IPS-20b (cell line): ENCODE results near the gene TBC1D5.
"Not testable (repeated sequence)": the region's sequence is repeated elsewhere in the genome, so short reads cannot be mapped to it uniquely, and the experiment has no call there.

Source experiments
- H3K27ac ChIP-seq: one replicate; pipeline ENCODE4 v1.5.1; 2013; ENCODE audit warnings: low read length
- H3K27me3 ChIP-seq: 2 replicates; pipeline ENCODE4 v1.6.1; 2013; ENCODE audit warnings: mild to moderate bottlenecking, low read length, inconsistent platforms; ENCODE audit not compliant: insufficient read depth
- H3K36me3 ChIP-seq: 2 replicates; pipeline ENCODE4 v1.6.1; 2013; ENCODE audit warnings: low read depth, mild to moderate bottlenecking, inconsistent platforms, low read length, moderate library complexity; ENCODE audit not compliant: insufficient read depth
- H3K4me1 ChIP-seq: 2 replicates; pipeline ENCODE4 v1.6.1; 2013; ENCODE audit warnings: mild to moderate bottlenecking, control low read depth, inconsistent platforms, low read length, moderate library complexity; ENCODE audit not compliant: insufficient read depth
- H3K4me3 ChIP-seq: 2 replicates; pipeline ENCODE4 v1.5.1; 2013; ENCODE audit warnings: mild to moderate bottlenecking, low read length, inconsistent platforms
- H3K9ac ChIP-seq: 2 replicates; pipeline ENCODE4 v1.6.1; 2013; ENCODE audit warnings: low read depth, mild to moderate bottlenecking, inconsistent platforms, low read length, moderate library complexity
- H3K9me3 ChIP-seq: 2 replicates; pipeline ENCODE4 v1.6.1; 2013; ENCODE audit warnings: mild to moderate bottlenecking, low read depth, low read length, inconsistent platforms; ENCODE audit not compliant: insufficient read depth

TBC1D5 gene

DNA sequence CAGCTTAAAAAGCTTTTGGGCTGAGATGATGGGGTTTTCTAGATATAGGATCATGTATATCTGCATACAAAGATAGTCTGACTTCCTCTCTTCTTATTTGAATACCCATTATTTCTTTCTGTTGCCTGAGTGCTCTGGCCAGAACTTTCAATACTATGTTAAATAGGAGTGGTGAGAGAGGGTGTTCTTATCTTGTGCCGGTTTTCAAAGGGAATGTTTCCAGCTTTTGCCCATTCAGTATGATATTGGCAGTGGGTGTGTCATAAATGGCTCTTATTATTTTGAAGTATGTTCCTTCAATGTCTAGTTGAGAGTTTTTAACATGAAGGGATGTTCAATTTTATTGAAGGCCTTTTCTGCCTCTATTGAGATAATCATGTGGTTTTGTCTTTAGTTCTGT, 251.2 kb downstream of the TBC1D5 start:
- not testable (repeated sequence) for H3K27ac ChIP-seq, H3K9ac ChIP-seq, H3K4me1 ChIP-seq, H3K27me3 ChIP-seq, H3K36me3 ChIP-seq, H3K4me3 ChIP-seq
- H3K9me3 ChIP-seq = peaks cover 17% of the 10 kb centered on the region; the same call in 1 of the 2 replicates

DNA sequence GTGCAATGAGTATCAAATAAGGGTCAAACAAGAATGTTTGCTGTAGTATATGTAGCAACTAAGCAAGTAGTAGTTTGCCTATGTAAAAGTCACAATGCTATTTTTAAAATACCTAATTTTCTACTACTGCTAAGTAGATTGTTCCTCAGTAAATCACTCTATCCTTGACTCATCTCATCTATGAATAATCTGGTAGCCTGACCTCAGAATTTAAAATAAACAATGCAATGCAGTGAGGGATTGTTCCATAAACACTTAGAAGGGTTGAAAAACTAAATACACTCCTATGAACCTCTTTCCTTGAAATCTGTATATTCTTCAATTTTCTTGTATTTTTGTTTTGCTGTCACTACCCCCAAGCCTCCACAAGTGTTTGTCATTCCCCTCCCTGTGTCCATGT, 253.3 kb downstream of the TBC1D5 start:
- Histone ChIP-seq H3K36me3 (no peaks in the 10 kb centered on the region), H3K9ac (no peak overlapping the region), H3K27me3 (no peaks in the 10 kb centered on the region), H3K4me3 (no peak overlapping the region), H3K4me1 (no peaks in the 10 kb centered on the region), H3K9me3 (peaks cover 17% of the 10 kb centered on the region; the same call in 1 of the 2 replicates), H3K27ac (no peak overlapping the region)

DNA sequence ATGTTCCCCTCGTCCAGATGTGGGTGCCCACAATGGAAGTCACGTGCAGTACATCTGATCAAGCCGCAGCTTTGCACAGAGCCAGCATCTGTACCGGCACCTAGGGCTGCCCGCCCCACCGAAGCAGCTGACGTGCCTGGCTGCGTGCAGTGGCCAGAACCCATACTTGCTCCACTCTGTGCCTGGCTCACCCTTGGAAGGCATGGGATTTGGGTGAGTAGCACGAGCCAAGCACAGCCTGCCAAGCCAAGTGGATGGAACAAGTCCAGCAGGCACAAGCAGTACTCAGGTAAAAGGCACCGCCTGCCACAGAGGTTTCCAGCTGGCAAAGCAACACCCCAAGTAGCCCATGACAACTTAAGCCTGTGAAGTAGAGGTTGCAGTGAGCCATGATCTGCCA, 261.3 kb downstream of the TBC1D5 start:
- Histone ChIP-seq H3K27me3 (no peaks in the 10 kb centered on the region), H3K9ac (no peak overlapping the region), H3K27ac (no peak overlapping the region), H3K4me1 (no peaks in the 10 kb centered on the region), H3K36me3 (no peaks in the 10 kb centered on the region), H3K4me3 (no peak overlapping the region), H3K9me3 (no peaks in the 10 kb centered on the region)

DNA sequence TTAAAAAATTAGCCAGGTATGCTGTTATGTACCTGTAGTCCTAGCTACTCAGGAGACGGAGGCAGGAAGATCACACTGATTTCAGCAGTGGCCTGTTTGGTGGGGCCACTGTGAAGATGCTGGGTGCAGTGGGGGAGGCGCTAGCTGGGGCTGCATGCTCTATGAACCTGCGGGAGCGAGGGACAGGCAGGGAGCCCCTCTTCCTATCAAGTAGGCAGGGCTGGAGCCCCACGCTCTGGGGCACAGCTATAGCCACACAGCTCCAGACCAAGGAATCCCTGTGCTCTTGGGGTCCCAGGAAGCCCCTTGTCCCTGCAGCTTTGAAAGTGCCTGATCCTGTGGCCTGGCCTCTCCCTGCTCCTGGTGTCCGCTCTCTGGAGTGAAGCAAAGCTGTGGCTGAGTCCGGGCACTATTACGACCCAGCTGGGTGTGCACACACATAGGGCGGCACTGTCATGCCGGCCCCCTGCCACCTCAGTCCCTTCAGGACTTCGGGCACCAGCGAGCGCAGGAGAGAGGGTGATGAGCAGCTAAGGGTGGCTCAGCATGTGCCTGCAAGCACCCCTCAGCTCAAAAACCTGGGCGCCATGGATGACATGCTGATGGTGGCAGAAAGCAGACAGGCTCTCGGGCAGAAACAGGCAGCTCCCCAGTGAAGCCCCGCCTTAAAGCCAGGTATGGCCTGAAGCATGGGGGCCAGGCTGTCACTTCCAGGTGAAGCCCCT, 262.6 kb downstream of the TBC1D5 start:
- Histone ChIP-seq H3K9me3 (no peaks in the 10 kb centered on the region), H3K9ac (no peak overlapping the region), H3K27ac (no peak overlapping the region)

DNA sequence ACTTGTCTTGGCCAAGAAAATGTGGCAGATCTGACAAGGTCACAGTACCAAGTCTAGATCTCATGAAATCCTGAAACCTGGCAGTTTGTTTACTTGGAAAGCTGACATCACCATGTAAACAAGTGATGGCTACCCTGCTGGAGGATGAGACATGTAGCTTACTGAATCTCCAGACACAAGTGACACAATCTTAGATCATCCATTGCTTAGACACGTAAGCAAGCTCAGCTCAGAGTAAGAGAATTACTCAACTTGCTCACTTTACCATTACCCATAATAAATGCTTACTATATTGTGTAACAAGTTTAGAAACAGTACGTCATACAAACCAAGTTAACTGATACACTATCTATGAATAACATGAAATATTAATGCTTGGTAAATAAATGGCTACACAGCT, 263.8 kb downstream of the TBC1D5 start:
- no peak overlapping the region for H3K4me3 ChIP-seq
- H3K36me3 ChIP-seq = no peaks in the 10 kb centered on the region
- H3K27me3 ChIP-seq = no peaks in the 10 kb centered on the region
- H3K27ac ChIP-seq = no peak overlapping the region
- no peaks in the 10 kb centered on the region for H3K4me1 ChIP-seq
- H3K9me3 ChIP-seq = no peaks in the 10 kb centered on the region
- no peak overlapping the region for H3K9ac ChIP-seq

More for the DNA sequence above, 262.6 kb downstream of the TBC1D5 start:
- Histone ChIP-seq H3K4me3 (no peak overlapping the region), H3K36me3 (no peaks in the 10 kb centered on the region), H3K4me1 (no peaks in the 10 kb centered on the region), H3K27me3 (no peaks in the 10 kb centered on the region)

DNA sequence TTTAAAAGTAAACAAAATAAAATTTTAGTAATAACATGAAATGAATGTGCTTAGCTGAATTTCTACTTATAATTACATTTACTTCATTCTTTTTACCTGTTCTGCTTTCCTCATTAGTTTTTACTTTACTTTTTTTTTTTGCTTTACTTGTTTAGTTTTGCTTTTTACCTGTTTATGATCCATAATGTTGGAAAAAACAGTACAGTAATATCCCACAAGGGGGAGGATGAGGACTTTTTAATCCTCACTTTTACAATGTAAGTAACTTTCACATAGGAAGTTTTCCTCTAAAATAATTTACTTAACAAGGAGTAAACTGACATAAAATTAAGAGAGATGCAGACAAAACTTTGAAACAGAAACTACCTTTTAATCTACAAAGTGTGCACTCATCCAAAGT, 268.7 kb downstream of the TBC1D5 start:
- Histone ChIP-seq H3K4me1 (no peaks in the 10 kb centered on the region), H3K27me3 (no peaks in the 10 kb centered on the region), H3K27ac (no peak overlapping the region), H3K9ac (no peak overlapping the region), H3K36me3 (no peaks in the 10 kb centered on the region), H3K9me3 (no peaks in the 10 kb centered on the region), H3K4me3 (no peak overlapping the region)

DNA sequence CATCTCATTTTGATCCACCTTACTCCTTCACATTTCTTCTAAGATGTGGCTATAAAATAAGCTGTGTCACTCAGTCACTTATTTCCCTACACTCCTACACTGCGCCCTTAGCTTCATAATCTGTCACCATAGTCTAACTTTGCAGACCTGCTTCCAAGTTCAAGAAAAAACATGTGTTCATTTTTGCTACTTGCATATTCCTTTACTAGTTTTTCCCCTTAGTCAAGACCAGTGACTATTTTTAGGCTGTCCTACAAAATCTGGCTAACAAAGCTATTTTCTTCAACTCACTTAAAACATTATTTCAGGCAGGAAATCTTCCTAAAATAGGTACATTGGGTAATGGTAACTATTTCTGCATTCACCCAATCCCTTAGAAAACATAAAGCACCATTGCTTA, 272.5 kb downstream of the TBC1D5 start:
- Histone ChIP-seq H3K9me3 (no peaks in the 10 kb centered on the region), H3K27me3 (no peaks in the 10 kb centered on the region), H3K9ac (no peak overlapping the region), H3K36me3 (no peaks in the 10 kb centered on the region), H3K4me3 (no peak overlapping the region), H3K27ac (no peak overlapping the region), H3K4me1 (no peaks in the 10 kb centered on the region)

DNA sequence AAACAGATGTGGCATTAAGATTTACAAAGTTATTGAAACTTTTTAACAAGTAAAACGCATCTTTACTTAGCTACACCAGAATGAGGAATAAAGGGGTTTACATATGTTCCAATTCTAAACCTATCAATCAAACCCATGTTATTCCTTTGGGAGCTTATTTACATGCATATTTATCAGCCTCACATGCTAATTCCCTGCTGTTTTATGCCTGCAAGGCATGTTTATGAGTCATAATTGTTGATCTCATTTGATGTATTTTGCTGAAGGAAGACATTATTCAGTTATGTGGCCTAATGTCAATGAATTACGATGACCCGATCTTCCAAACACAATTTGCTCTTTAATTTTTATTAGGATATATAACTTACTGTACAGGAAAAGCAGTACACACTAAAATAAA, 272.9 kb downstream of the TBC1D5 start:
- H3K9me3 ChIP-seq = no peaks in the 10 kb centered on the region
- no peaks in the 10 kb centered on the region for H3K4me1 ChIP-seq
- no peaks in the 10 kb centered on the region for H3K36me3 ChIP-seq
- no peak overlapping the region for H3K27ac ChIP-seq
- H3K4me3 ChIP-seq = no peak overlapping the region
- no peak overlapping the region for H3K9ac ChIP-seq
- H3K27me3 ChIP-seq = no peaks in the 10 kb centered on the region

DNA sequence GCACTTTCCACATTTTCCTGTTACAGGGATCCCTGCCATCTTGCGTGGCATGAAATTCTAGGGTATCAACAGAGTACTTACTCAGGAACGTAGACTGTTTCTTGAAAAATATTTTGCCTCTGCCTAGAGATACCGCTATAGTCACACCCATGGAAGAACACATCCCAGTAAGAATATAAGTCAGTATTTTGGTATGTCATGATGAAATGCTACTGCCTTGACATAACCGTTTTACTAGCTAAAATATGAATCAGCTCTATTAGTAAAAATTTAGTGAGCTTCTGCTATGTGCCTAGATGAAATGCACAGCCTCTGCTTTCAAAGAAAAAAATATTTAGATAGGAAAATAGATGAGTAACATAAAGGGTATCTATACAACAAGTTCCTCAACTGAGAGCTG, 276.4 kb downstream of the TBC1D5 start:
- Histone ChIP-seq H3K9ac (no peak overlapping the region), H3K27me3 (no peaks in the 10 kb centered on the region), H3K27ac (no peak overlapping the region), H3K36me3 (no peaks in the 10 kb centered on the region), H3K4me3 (no peak overlapping the region), H3K9me3 (no peaks in the 10 kb centered on the region), H3K4me1 (no peaks in the 10 kb centered on the region)

DNA sequence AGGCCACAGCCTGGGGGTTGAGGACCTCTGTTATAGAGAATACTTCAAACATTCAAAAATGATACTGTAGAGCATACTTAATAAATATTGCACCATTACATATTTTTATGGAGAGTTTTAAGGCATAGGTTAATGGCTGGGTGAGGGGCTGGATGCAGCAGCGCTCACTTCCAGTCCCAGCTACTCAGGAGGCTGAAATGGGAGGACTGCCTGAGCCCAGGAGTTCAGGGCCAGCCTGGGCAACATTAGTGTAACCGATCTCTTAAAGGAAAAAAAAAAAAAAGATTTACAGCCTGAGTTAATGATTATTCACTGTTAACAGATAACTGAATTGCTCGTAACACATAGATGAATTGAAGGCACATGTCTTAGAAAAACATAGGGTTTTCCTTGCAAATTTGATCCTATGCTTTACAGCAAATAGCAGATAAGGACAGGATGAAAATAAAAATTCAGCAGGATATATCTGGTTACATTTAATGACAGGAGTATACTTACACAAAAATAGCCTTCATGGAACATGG, 282.9 kb downstream of the TBC1D5 start:
- Histone ChIP-seq H3K4me3 (no peak overlapping the region), H3K27ac (no peak overlapping the region), H3K36me3 (no peaks in the 10 kb centered on the region), H3K9ac (no peak overlapping the region), H3K9me3 (no peaks in the 10 kb centered on the region), H3K27me3 (no peaks in the 10 kb centered on the region), H3K4me1 (no peaks in the 10 kb centered on the region)

DNA sequence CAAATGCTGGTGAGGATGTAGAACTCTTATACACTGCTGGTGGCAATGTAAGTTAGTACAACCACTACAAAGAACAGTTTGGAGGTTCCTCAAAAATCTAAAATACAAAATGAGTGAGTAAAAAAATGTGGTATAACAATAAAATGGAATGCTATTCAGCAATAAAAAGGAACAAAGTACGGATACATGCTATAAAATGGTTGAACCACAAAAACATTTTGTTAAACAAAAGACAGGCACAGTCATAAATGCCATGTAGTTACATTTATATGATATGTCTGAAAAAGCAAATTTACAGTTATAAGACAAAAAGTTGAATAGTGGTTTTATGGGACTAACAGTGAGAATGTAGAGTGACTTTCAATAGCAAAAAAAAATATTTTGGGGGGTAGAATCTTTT, 285.8 kb downstream of the TBC1D5 start:
- H3K36me3 ChIP-seq = no peaks in the 10 kb centered on the region
- H3K27ac ChIP-seq = no peak overlapping the region
- no peak overlapping the region for H3K4me3 ChIP-seq
- no peaks in the 10 kb centered on the region for H3K9me3 ChIP-seq
- no peaks in the 10 kb centered on the region for H3K4me1 ChIP-seq
- no peaks in the 10 kb centered on the region for H3K27me3 ChIP-seq
- no peak overlapping the region for H3K9ac ChIP-seq

DNA sequence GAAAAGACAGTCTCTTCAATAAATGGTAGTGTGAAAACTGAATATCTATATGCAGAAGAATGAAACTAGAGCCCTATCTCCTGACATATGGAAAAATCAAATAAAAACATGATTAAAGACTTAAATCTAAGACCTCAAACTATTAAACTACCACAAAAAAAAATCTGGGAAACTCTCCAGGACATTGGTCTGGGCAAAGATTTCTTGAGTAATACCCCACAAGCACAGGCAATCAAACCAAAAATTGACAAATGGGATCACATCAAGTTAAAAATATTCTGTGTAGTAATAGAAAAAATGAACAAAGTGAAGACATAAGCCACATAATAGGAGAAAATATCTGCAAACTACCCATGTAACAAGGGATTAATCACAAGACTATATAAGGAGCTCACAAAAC, 286.4 kb downstream of the TBC1D5 start:
- H3K27ac ChIP-seq = no peak overlapping the region
- H3K4me3 ChIP-seq = no peak overlapping the region
- H3K27me3 ChIP-seq = no peaks in the 10 kb centered on the region
- H3K36me3 ChIP-seq = no peaks in the 10 kb centered on the region
- no peaks in the 10 kb centered on the region for H3K9me3 ChIP-seq
- no peaks in the 10 kb centered on the region for H3K4me1 ChIP-seq
- H3K9ac ChIP-seq = no peak overlapping the region
